Measurements from ENCODE around the gene IL18.
"Not testable (repeated sequence)": the region's sequence is repeated elsewhere in the genome, so short reads cannot be mapped to it uniquely, and the experiment has no call there.

The IL18 gene

DNA sequence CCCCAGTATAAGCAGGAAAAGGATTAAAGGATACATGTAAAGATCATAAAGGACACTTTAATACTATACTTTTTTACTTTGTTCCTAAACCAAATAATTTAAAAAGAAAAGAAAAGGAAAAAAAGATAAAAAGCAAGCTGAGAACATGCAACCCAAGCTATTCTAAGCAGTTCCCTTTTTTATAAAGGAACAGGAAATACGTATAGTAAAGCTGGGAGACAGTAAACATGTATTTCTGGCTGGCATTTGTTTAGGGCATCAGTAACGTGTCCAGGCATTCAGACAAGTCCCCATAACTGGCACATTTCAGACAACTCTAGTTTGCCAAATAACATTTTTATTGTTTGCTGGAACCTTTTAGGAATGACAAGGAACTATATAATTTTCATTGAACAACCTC lies 36.4 kb upstream of the IL18 start:
- ChIA-PET CTCF (interaction anchor here (0.6 to 0.8 kb wide), 2 partner anchors 79 to 914 kb away, joined by 3 to 8 read pairs; no protein-coding TSS in a partner anchor), POLR2A (no interaction called here)
- no peak for TF ChIP-seq L3MBTL2 (conservative IDR thresholded peaks at IDR 0.05)
- TF ChIP-seq ELF4 (IDR thresholded peaks at IDR 0.05), result no peak
- TF ChIP-seq SP1 (IDR thresholded peaks at IDR 0.05), result no peak
- TF ChIP-seq NFRKB (IDR thresholded peaks at IDR 0.05), result no peak
- TF ChIP-seq ZNF384 (IDR thresholded peaks at IDR 0.05), result no peak
- TF ChIP-seq ARNT (IDR thresholded peaks at IDR 0.05), result no peak
- TF ChIP-seq FOXK2 (IDR thresholded peaks at IDR 0.05), result no peak
- TF ChIP-seq LEF1 (IDR thresholded peaks at IDR 0.05; ENCODE audit: borderline replicate concordance), result no peak
- no peak for DNase-seq (ENCODE audit: extremely low spot score)

- DNase-seq (ENCODE audit: extremely low spot score); POLR2A ChIA-PET; CTCF ChIA-PET: not testable (repeated sequence)
Measured at GRCh38 chr11:112199101-112199500, 35.2 kb upstream of the IL18 start.

DNA sequence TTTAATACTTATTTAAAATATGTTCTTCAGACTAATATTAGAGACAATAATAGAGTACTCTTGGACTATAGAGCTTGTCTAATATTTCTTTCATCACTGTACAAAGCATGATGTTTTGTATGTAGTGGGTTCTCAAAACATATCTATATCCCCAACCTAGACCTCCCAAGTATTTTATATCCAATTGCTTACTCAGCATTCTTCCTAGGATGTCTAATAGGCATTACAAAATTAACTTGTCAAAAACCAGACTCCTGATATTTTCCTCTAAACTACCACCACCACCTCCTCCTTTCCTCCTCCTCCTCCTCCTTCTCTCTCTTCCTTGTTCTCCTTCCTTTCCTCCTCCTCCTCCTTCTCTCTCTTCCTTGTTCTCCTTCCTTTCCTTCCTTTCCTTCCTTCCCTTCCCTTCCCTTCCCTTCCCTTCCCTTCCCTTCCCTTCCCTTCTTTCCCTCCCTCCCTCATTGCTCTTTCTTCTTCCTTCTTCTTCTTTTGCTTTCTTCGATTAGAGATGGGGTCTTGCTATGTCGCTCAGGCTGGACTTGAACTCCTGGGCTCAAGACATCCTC lies 32.7 kb upstream of the IL18 start:
- POLR2A ChIA-PET, result no interaction called here
- no peak for TF ChIP-seq FOXM1 (IDR thresholded peaks at IDR 0.05; ENCODE audit: borderline replicate concordance)
- TF ChIP-seq TARDBP (IDR thresholded peaks at IDR 0.05), result no peak
- TF ChIP-seq ZNF384 (IDR thresholded peaks at IDR 0.05), result no peak
- TF ChIP-seq L3MBTL2 (conservative IDR thresholded peaks at IDR 0.05), result no peak
- no peak for TF ChIP-seq FOXA1 (IDR thresholded peaks at IDR 0.05)
- no peak for TF ChIP-seq NFRKB (IDR thresholded peaks at IDR 0.05)
- TF ChIP-seq BHLHE40 (IDR thresholded peaks at IDR 0.05; ENCODE audit: borderline replicate concordance), result no peak
- no peak for TF ChIP-seq SUZ12 (IDR thresholded peaks at IDR 0.05)
- TF ChIP-seq, protein P1, sequence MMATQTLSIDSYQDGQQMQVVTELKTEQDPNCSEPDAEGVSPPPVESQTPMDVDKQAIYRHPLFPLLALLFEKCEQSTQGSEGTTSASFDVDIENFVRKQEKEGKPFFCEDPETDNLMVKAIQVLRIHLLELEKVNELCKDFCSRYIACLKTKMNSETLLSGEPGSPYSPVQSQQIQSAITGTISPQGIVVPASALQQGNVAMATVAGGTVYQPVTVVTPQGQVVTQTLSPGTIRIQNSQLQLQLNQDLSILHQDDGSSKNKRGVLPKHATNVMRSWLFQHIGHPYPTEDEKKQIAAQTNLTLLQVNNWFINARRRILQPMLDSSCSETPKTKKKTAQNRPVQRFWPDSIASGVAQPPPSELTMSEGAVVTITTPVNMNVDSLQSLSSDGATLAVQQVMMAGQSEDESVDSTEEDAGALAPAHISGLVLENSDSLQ (IDR thresholded peaks at IDR 0.05), result no peak
- TF ChIP-seq ARNT (IDR thresholded peaks at IDR 0.05), result no peak
- TF ChIP-seq CTBP1 (IDR thresholded peaks at IDR 0.05; ENCODE audit: borderline replicate concordance), result no peak
- TF ChIP-seq SP1 (IDR thresholded peaks at IDR 0.05), result no peak
- no peak for TF ChIP-seq HDGF (IDR thresholded peaks at IDR 0.05; ENCODE audit: borderline replicate concordance)
- CTCF ChIA-PET, result interaction anchor here (0.7 kb wide), 1 partner anchor 1888 kb away, joined by 3 read pairs; no protein-coding TSS in a partner anchor
- DNase-seq (ENCODE audit: extremely low spot score), result no peak

GRCh38 chr11:112195951-112196351 lies 32.1 kb upstream of the IL18 start:
- TF ChIP-seq NFRKB (IDR thresholded peaks at IDR 0.05), result no peak
- TF ChIP-seq L3MBTL2 (conservative IDR thresholded peaks at IDR 0.05), result no peak
- TF ChIP-seq SP1 (IDR thresholded peaks at IDR 0.05), result no peak
- no peak for TF ChIP-seq ZNF384 (IDR thresholded peaks at IDR 0.05)
- no peak for TF ChIP-seq CTBP1 (IDR thresholded peaks at IDR 0.05; ENCODE audit: borderline replicate concordance)
- TF ChIP-seq LEF1 (IDR thresholded peaks at IDR 0.05; ENCODE audit: borderline replicate concordance), result no peak
- no peak for TF ChIP-seq SUZ12 (IDR thresholded peaks at IDR 0.05)
- TF ChIP-seq TARDBP (IDR thresholded peaks at IDR 0.05), result no peak
- TF ChIP-seq ELF4 (IDR thresholded peaks at IDR 0.05), result no peak
- no peak for TF ChIP-seq FOXA1 (IDR thresholded peaks at IDR 0.05)
- no peak for TF ChIP-seq FOXM1 (IDR thresholded peaks at IDR 0.05; ENCODE audit: borderline replicate concordance)
- TF ChIP-seq BHLHE40 (IDR thresholded peaks at IDR 0.05; ENCODE audit: borderline replicate concordance), result no peak
- TF ChIP-seq FOXK2 (IDR thresholded peaks at IDR 0.05), result no peak
- TF ChIP-seq, protein P1 (IDR thresholded peaks at IDR 0.05), result no peak
- TF ChIP-seq HDGF (IDR thresholded peaks at IDR 0.05; ENCODE audit: borderline replicate concordance), result no peak
- no peak for TF ChIP-seq ARNT (IDR thresholded peaks at IDR 0.05)
- POLR2A ChIA-PET, result no interaction called here
- DNase-seq (ENCODE audit: extremely low spot score), result no peak
- CTCF ChIA-PET, result interaction anchor here (0.7 kb wide), 2 partner anchors 21 to 1889 kb away, joined by 3 read pairs; partner anchors contain the start of gene BCO2

- CTCF ChIA-PET; DNase-seq (ENCODE audit: extremely low spot score); POLR2A ChIA-PET: not testable (repeated sequence)
Measured at GRCh38 chr11:112195113-112195512, 31.2 kb upstream of the IL18 start.

- no peak for DNase-seq (ENCODE audit: extremely low spot score)
- TF ChIP-seq CTBP1 (IDR thresholded peaks at IDR 0.05; ENCODE audit: borderline replicate concordance) (no peak), SP1 (IDR thresholded peaks at IDR 0.05) (no peak), LEF1 (IDR thresholded peaks at IDR 0.05; ENCODE audit: borderline replicate concordance) (no peak), SUZ12 (IDR thresholded peaks at IDR 0.05) (no peak), FOXA1 (IDR thresholded peaks at IDR 0.05) (no peak), TARDBP (IDR thresholded peaks at IDR 0.05) (no peak), FOXM1 (IDR thresholded peaks at IDR 0.05; ENCODE audit: borderline replicate concordance) (no peak), HDGF (IDR thresholded peaks at IDR 0.05; ENCODE audit: borderline replicate concordance) (no peak)
- CTCF ChIA-PET, result interaction anchor here (1.0 kb wide), 1 partner anchor 11 kb away, joined by 3 read pairs; the partner anchor contains the start of gene BCO2
- POLR2A ChIA-PET, result no interaction called here
Measured at GRCh38 chr11:112186304-112186703, 22.4 kb upstream of the IL18 start.

DNA sequence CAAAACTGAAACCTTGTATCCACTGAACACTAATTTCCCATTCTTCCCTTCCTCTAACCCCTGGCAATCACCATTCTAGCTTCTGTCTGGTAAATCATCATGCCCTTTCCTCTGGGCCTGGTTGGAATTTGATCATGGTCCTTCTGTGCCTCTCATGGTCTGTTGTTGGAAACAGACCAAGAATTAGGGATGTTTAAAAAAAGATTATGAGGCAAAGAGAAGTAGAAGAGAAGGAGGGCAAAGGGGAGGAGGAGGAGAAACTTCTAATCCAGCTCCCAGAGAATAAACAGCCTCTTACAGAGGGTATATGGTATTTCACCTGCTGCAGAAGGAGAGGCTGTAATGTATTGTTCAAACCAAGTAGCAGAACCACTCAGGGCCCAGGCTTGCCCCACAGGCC lies 22.0 kb upstream of the IL18 start:
- DNase-seq (ENCODE audit: extremely low spot score), result no peak
- TF ChIP-seq HDGF (IDR thresholded peaks at IDR 0.05; ENCODE audit: borderline replicate concordance), result no peak
- TF ChIP-seq L3MBTL2 (conservative IDR thresholded peaks at IDR 0.05), result no peak
- TF ChIP-seq NFRKB (IDR thresholded peaks at IDR 0.05), result no peak
- TF ChIP-seq, protein P1 (IDR thresholded peaks at IDR 0.05), result no peak
- no peak for TF ChIP-seq BHLHE40 (IDR thresholded peaks at IDR 0.05; ENCODE audit: borderline replicate concordance)
- no peak for TF ChIP-seq SP1 (IDR thresholded peaks at IDR 0.05)
- no peak for TF ChIP-seq ELF4 (IDR thresholded peaks at IDR 0.05)
- no peak for TF ChIP-seq FOXM1 (IDR thresholded peaks at IDR 0.05; ENCODE audit: borderline replicate concordance)
- TF ChIP-seq CTBP1 (IDR thresholded peaks at IDR 0.05; ENCODE audit: borderline replicate concordance), result no peak
- CTCF ChIA-PET, result interaction anchor here (1.0 kb wide), 1 partner anchor 11 kb away, joined by 3 read pairs; the partner anchor contains the start of gene BCO2
- POLR2A ChIA-PET, result no interaction called here

Measured in HEK293T (cell line).